Tibial artery (tissue), 4 donors: Measurements from ENCODE around the gene WBP11.

ENCODE experiments used
- DNase-seq, 2 donors: peaks; one replicate each; pipeline ENCODE4 v3.0.0-alpha.2; 2019
- H3K27ac ChIP-seq, 2 donors: fragments of 200-600 bp; sonication (generic) in 1 of 2; 1 replicate in 1 of 2; 2 replicates in 1 of 2; pipeline ENCODE4 v1.5.1; 2018 to 2019; ENCODE audit warnings: mild to moderate bottlenecking in 1 of 2
- H3K27me3 ChIP-seq, 2 donors: fragments of 200-600 bp; sonication (generic) in 1 of 2; one replicate each; pipeline versions ENCODE4 v1.5.1 to v1.6.0; 2016 to 2019
- H3K36me3 ChIP-seq, 3 donors: fragments of 200-600 bp; sonication (generic) in 2 of 3; one replicate each; pipeline ENCODE4 v1.5.1; 2016 to 2019; ENCODE audit warnings: mild to moderate bottlenecking in 2 of 3
- H3K4me1 ChIP-seq, 4 donors: fragments of 200-600 bp; sonication (generic) in 2 of 4; 1 replicate in 3 of 4; 2 replicates in 1 of 4; pipeline ENCODE4 v1.5.1; 2016 to 2019
- H3K4me3 ChIP-seq, 2 donors: fragments of 200-600 bp; sonication (generic) in 1 of 2; 1 replicate in 1 of 2; 2 replicates in 1 of 2; pipeline ENCODE4 v1.5.1; 2018 to 2019; ENCODE audit warnings: mild to moderate bottlenecking in 2 of 2
- H3K9me3 ChIP-seq, 3 donors: fragments of 200-600 bp; sonication (generic) in 1 of 3; one replicate each; pipeline ENCODE4 v1.5.1; 2016 to 2019
- CTCF ChIP-seq, 2 experiments: fragments of 200-600 bp in 1 of 2; fragments of 450-650 bp in 1 of 2; IDR thresholded peaks; one replicate each; pipeline ENCODE4 v1.5.1; 2017 to 2019; ENCODE audit warnings: antibody characterized with exemption in 2 of 2, mild to moderate bottlenecking in 1 of 2, moderate library complexity in 1 of 2
- intact Hi-C: fragments of 100-400 bp; cut with DNase I; formaldehyde crosslinking; loops from one replicate; pipeline ENCODE4 v1.15.0; 2023; ENCODE audit warnings: low total_unique reads

Gene WBP11

GRCh38 chr12:14776236-14776961, 26.9 kb downstream of the WBP11 start:
- peak overlapping the region; percentile 89 to 93 for H3K27ac ChIP-seq
- no peak for DNase-seq
- H3K4me1 ChIP-seq: peaks cover 0 to 40% (median 14%) of the 10 kb centered on the region in 4 donors
- no peaks in the 10 kb centered on the region for H3K36me3 ChIP-seq
- TF ChIP-seq CTCF (IDR thresholded peaks at IDR 0.05): peak in 1 of 2 experiments; percentile 24
- peak overlapping the region; percentile 82 to 89 for H3K4me3 ChIP-seq
- intact Hi-C loops: no loop called here
- H3K9me3 ChIP-seq: no peaks in the 10 kb centered on the region
- no peaks in the 10 kb centered on the region for H3K27me3 ChIP-seq

DNA sequence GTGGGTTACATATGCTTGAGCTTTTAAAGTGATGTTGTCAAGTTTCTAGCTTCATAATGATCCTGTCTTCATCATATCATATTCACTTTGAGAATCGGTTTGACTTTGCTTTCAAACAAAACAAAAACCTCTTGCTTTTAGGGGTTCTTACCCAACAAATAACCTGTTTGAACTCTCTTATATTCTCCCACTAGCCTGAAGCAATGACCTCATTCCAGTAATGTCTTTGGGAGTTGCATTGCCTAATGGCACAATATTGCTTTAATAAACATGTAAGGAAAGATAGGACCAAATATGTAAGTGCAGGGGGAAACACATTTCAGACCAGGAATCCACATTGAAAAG, 27.7 kb downstream of the WBP11 start:
- H3K4me1 ChIP-seq: peaks cover 0 to 42% (median 14%) of the 10 kb centered on the region in 4 donors
- peak overlapping the region; percentile 89 to 93 for H3K27ac ChIP-seq
- intact Hi-C loops: no loop called here
- no peak for DNase-seq
- no peaks in the 10 kb centered on the region for H3K27me3 ChIP-seq
- no peaks in the 10 kb centered on the region for H3K9me3 ChIP-seq
- H3K36me3 ChIP-seq: no peaks in the 10 kb centered on the region
- no peak for TF ChIP-seq CTCF (IDR thresholded peaks at IDR 0.05)
- H3K4me3 ChIP-seq: peak overlapping the region; percentile 82 to 89

GRCh38 chr12:14774906-14775635, 28.2 kb downstream of the WBP11 start:
- peak overlapping the region; percentile 89 to 93 for H3K27ac ChIP-seq
- intact Hi-C loops: no loop called here
- peak overlapping the region; percentile 82 to 89 for H3K4me3 ChIP-seq

GRCh38 chr12:14774074-14774905, 29.0 kb downstream of the WBP11 start:
- intact Hi-C loops: no loop called here
- peak; percentile 98 for DNase-seq
- H3K4me3 ChIP-seq: peak overlapping the region; percentile 82 to 89
- peak overlapping the region; percentile 89 to 93 for H3K27ac ChIP-seq
- H3K4me1 ChIP-seq: peaks cover 0 to 44% (median 14%) of the 10 kb centered on the region in 4 donors
- H3K9me3 ChIP-seq: no peaks in the 10 kb centered on the region
- peak in 1 of 2 experiments; percentile 18 for TF ChIP-seq CTCF (IDR thresholded peaks at IDR 0.05)
- no peaks in the 10 kb centered on the region for H3K27me3 ChIP-seq
- no peaks in the 10 kb centered on the region for H3K36me3 ChIP-seq

More at GRCh38 chr12:14774906-14775635, 28.2 kb downstream of the WBP11 start:
- Histone ChIP-seq H3K4me1 (peaks cover 0 to 42% (median 14%) of the 10 kb centered on the region in 4 donors), H3K27me3 (no peaks in the 10 kb centered on the region), H3K36me3 (no peaks in the 10 kb centered on the region), H3K9me3 (no peaks in the 10 kb centered on the region)
- no peak for TF ChIP-seq CTCF (IDR thresholded peaks at IDR 0.05)
- peak; percentile 40 to 77 for DNase-seq

DNA sequence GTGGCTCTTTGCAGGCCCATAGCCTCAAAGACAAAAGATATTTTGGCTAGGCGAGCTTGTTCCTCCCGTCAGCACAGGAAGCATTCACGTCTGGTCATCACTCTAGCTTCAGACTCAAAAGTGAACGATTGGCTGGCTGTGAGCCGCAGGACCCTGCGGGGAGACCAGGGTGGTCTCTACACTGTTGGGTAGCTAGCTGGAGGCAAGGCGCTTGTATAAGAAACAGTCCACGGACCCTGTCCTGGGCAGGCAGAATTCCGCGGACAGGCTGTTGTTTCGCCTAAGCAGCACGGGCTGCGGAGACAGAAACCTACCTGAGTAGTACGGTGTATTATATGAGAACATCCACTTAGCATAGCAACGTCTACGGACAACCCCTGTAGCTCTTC, 29.6 kb downstream of the WBP11 start:
- H3K9me3 ChIP-seq: no peaks in the 10 kb centered on the region
- no peak for TF ChIP-seq CTCF (IDR thresholded peaks at IDR 0.05)
- peak overlapping the region; percentile 89 to 93 for H3K27ac ChIP-seq
- no peaks in the 10 kb centered on the region for H3K36me3 ChIP-seq
- peaks cover 0 to 49% (median 14%) of the 10 kb centered on the region in 4 donors for H3K4me1 ChIP-seq
- intact Hi-C loops: no loop called here
- peak overlapping the region; percentile 82 to 89 for H3K4me3 ChIP-seq
- no peaks in the 10 kb centered on the region for H3K27me3 ChIP-seq
- peak in 1 of 2 donors; percentile 70 for DNase-seq
